ENCODE results near the gene TENT5A. TPM values are rescaled to one million over a fixed set of nuclear protein-coding genes. Genes with fewer than 3 reads are reported as not detected.
"Not testable (repeated sequence)": the region's sequence is repeated elsewhere in the genome, so short reads cannot be mapped to it uniquely, and the experiment has no call there.

TENT5A gene
- total RNA-seq, 1 donor, result 40.0 TPM

GRCh38 chr6:81749707-81750106 is 2.8 kb downstream of the TENT5A start:
- no peak for TF ChIP-seq CTCF (IDR thresholded peaks at IDR 0.05; ENCODE audit: insufficient read depth, low read length)
- DNase-seq (ENCODE audit: low read depth), result peak; percentile 54
- H3K4me3 ChIP-seq (ENCODE audit: low read depth, low read length), result peak overlapping the region; percentile 96

GRCh38 chr6:81748994-81749393 is 3.5 kb downstream of the TENT5A start:
- DNase-seq (ENCODE audit: low read depth), result peak; percentile 61
- H3K4me3 ChIP-seq (ENCODE audit: low read depth, low read length), result peak overlapping the region; percentile 96
- TF ChIP-seq CTCF (IDR thresholded peaks at IDR 0.05; ENCODE audit: insufficient read depth, low read length), result no peak

GRCh38 chr6:81747327-81747726 is 5.2 kb downstream of the TENT5A start:
- peak overlapping the region; percentile 38 for H3K4me3 ChIP-seq (ENCODE audit: low read depth, low read length)
- no peak for DNase-seq (ENCODE audit: low read depth)
- TF ChIP-seq CTCF (IDR thresholded peaks at IDR 0.05; ENCODE audit: insufficient read depth, low read length), result no peak

- H3K4me3 ChIP-seq (ENCODE audit: low read depth, low read length), result no peak overlapping the region
- no peak for DNase-seq (ENCODE audit: low read depth)
- TF ChIP-seq CTCF (IDR thresholded peaks at IDR 0.05; ENCODE audit: insufficient read depth, low read length), result no peak
Measured at GRCh38 chr6:81744131-81744530, 8.3 kb downstream of the TENT5A start.

- no peak for TF ChIP-seq CTCF (IDR thresholded peaks at IDR 0.05; ENCODE audit: insufficient read depth, low read length)
- H3K4me3 ChIP-seq (ENCODE audit: low read depth, low read length), result no peak overlapping the region
- DNase-seq (ENCODE audit: low read depth), result no peak
Measured at GRCh38 chr6:81743649-81744048, 8.8 kb downstream of the TENT5A start.

- DNase-seq (ENCODE audit: low read depth), result no peak
- no peak for TF ChIP-seq CTCF (IDR thresholded peaks at IDR 0.05; ENCODE audit: insufficient read depth, low read length)
- H3K4me3 ChIP-seq (ENCODE audit: low read depth, low read length), result no peak overlapping the region
Measured at GRCh38 chr6:81741689-81742088, 10.8 kb downstream of the TENT5A start.

- not testable (repeated sequence) for DNase-seq (ENCODE audit: low read depth); H3K4me3 ChIP-seq (ENCODE audit: low read depth, low read length)
Measured at GRCh38 chr6:81740591-81740990, 11.9 kb downstream of the TENT5A start.
